Nephron progenitor cell (in vitro differentiated cells): Measurements from ENCODE around the gene METTL26.

Source experiments
- DNase-seq: peaks from one replicate; pipeline ENCODE4 v3.0.0; 2021
- H3K27ac Mint-ChIP-seq: 2 replicates; pipeline ENCODE4 v1.8.0; 2021; ENCODE audit warnings: mild to moderate bottlenecking, moderate library complexity, mixed read lengths
- H3K27me3 Mint-ChIP-seq: 2 replicates; pipeline ENCODE4 v1.8.0; 2021; ENCODE audit warnings: mild to moderate bottlenecking, low read depth, mixed read lengths; ENCODE audit not compliant: poor library complexity
- H3K36me3 Mint-ChIP-seq: 2 replicates; pipeline ENCODE4 v1.8.0; 2021; ENCODE audit warnings: low read depth, mixed read lengths
- H3K4me1 Mint-ChIP-seq: 2 replicates; pipeline ENCODE4 v1.8.0; 2021; ENCODE audit warnings: mixed read lengths
- H3K4me3 Mint-ChIP-seq: 2 replicates; pipeline ENCODE4 v1.8.0; 2021; ENCODE audit warnings: mild to moderate bottlenecking, moderate library complexity, mixed read lengths
- H3K9me3 Mint-ChIP-seq: 2 replicates; pipeline ENCODE4 v1.8.0; 2021; ENCODE audit warnings: mild to moderate bottlenecking, moderate library complexity, mixed read lengths
- CTCF ChIP-seq: fragments of 200-600 bp; sonication (generic); IDR thresholded peaks from 2 replicates; pipeline ENCODE4 v1.5.0; 2021; ENCODE audit warnings: antibody characterized with exemption

METTL26 gene

GRCh38 chr16:634051-634670 lies 1.9 kb downstream of the METTL26 start:
- Mint-ChIP-seq H3K4me1 (peaks cover 43% of the 10 kb centered on the region), H3K4me3 (peak overlapping the region; percentile 69), H3K9me3 (no peaks in the 10 kb centered on the region), H3K27ac (no peak overlapping the region), H3K27me3 (peaks cover 6% of the 10 kb centered on the region), H3K36me3 (peaks cover 2% of the 10 kb centered on the region)
- no peak for TF ChIP-seq CTCF
- DNase-seq = no peak

- H3K4me3 Mint-ChIP-seq = no peak overlapping the region
- no peak for TF ChIP-seq CTCF
- peaks cover 5% of the 10 kb centered on the region for H3K36me3 Mint-ChIP-seq
- H3K27me3 Mint-ChIP-seq = peaks cover 6% of the 10 kb centered on the region
- no peak for DNase-seq
- H3K9me3 Mint-ChIP-seq = no peaks in the 10 kb centered on the region
- peaks cover 43% of the 10 kb centered on the region for H3K4me1 Mint-ChIP-seq
- no peak overlapping the region for H3K27ac Mint-ChIP-seq
These were observed 2.6 kb downstream of the METTL26 start for GRCh38 chr16:633336-634050.

- Mint-ChIP-seq H3K4me1 (peaks cover 43% of the 10 kb centered on the region), H3K27ac (no peak overlapping the region), H3K27me3 (peaks cover 6% of the 10 kb centered on the region), H3K4me3 (peak overlapping the region; percentile 86), H3K36me3 (peaks cover 5% of the 10 kb centered on the region), H3K9me3 (no peaks in the 10 kb centered on the region)
- TF ChIP-seq CTCF = no peak
- DNase-seq = no peak
These were observed 3.4 kb downstream of the METTL26 start for GRCh38 chr16:632486-633335.

GRCh38 chr16:631808-632358 lies 4.2 kb downstream of the METTL26 start:
- no peak for DNase-seq
- no peak for TF ChIP-seq CTCF
- Mint-ChIP-seq H3K4me1 (peaks cover 45% of the 10 kb centered on the region), H3K9me3 (no peaks in the 10 kb centered on the region), H3K27me3 (peaks cover 6% of the 10 kb centered on the region), H3K27ac (no peak overlapping the region), H3K36me3 (peaks cover 5% of the 10 kb centered on the region), H3K4me3 (peak overlapping the region; percentile 86)

- H3K4me3 Mint-ChIP-seq = peak within 1 kb of the TSS; percentile 86
- DNase-seq = peak; percentile 91
- H3K9me3 Mint-ChIP-seq = no peaks in the 10 kb centered on the region
- TF ChIP-seq CTCF = no peak
- peaks cover 11% of the 10 kb centered on the region for H3K36me3 Mint-ChIP-seq
- H3K27me3 Mint-ChIP-seq = peaks cover 3% of the 10 kb centered on the region
- H3K4me1 Mint-ChIP-seq = peaks cover 51% of the 10 kb centered on the region
- H3K27ac Mint-ChIP-seq = peak within 1 kb of the TSS; percentile 99
These were observed 5.2 kb downstream of the METTL26 start, which contains the start of gene WFIKKN1 for GRCh38 chr16:630815-631405. WFIKKN1 (plus strand) TSS chr16:630985; CDS start chr16:631254, 269 bp downstream.
